Mammary epithelial cell (primary cell): ENCODE results near the gene RBM6.

ENCODE experiments used
- EZH2 ChIP-seq: IDR thresholded peaks from 2 replicates; pipeline ENCODE4 v1.6.1; 2012; ENCODE audit warnings: low read length, inconsistent platforms, borderline replicate concordance
- TF ChIP-seq, protein P1 (sequence below), 2 donors: IDR thresholded peaks in 1 of 2; conservative IDR thresholded peaks in 1 of 2; 2 replicates each; pipeline ENCODE4 v1.5.1; 2011 to 2012; ENCODE audit warnings: inconsistent platforms in 2 of 2, low read length in 2 of 2, mild to moderate bottlenecking in 2 of 2, control low read depth in 1 of 2, low read depth in 1 of 2; ENCODE audit not compliant: insufficient read depth in 1 of 2; ENCODE audit errors: extremely low read depth in 1 of 2

DNA sequence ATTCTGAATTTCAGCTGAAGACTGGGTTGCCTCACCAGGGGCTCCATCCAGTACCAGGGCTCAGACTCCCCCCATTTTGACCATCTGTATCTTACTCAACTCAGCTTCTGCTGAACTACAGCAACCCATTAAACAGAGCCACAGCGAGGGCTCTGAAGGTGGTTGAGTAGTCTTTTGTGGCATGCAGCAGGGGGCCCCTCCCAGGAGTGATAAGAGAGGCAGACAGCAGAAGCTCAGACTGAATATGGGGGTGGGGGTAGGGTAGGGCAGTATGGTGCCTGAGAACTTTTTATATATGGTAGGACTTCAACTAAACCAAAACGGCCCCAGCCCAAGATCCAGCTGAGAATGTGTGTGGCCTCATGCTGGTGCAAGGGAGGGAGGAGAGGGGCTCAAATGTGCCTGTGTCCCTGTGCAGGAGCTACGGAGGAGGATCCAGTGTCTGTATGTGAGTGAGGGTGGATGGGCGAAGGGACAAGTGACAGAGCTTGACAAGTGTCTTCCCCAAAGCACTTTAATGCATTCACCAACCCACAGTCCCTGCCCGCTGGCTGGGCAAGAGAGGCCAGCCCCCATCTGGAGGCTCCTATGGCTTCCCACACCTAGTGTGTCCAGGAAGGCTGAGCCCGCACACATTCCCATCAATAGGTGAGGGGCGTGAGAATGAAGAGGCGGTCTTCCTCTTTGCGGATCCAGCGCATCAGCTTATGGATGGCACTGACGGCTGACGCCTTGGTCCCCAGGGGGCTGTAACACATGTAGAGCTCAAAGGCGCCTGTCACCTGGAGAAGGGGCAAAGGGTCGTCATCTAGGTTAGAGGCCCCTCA, 31.4 kb upstream of the RBM6 start:
- TF ChIP-seq, protein P1, sequence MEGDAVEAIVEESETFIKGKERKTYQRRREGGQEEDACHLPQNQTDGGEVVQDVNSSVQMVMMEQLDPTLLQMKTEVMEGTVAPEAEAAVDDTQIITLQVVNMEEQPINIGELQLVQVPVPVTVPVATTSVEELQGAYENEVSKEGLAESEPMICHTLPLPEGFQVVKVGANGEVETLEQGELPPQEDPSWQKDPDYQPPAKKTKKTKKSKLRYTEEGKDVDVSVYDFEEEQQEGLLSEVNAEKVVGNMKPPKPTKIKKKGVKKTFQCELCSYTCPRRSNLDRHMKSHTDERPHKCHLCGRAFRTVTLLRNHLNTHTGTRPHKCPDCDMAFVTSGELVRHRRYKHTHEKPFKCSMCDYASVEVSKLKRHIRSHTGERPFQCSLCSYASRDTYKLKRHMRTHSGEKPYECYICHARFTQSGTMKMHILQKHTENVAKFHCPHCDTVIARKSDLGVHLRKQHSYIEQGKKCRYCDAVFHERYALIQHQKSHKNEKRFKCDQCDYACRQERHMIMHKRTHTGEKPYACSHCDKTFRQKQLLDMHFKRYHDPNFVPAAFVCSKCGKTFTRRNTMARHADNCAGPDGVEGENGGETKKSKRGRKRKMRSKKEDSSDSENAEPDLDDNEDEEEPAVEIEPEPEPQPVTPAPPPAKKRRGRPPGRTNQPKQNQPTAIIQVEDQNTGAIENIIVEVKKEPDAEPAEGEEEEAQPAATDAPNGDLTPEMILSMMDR (conservative IDR thresholded peaks at IDR 0.05 in 1 of 2, IDR thresholded peaks at IDR 0.05 in 1 of 2; ENCODE audit: extremely low read depth in 1 of 2, insufficient read depth in 1 of 2, low read depth in 1 of 2, low read length in 2 of 2), result no peak
- TF ChIP-seq EZH2, result no peak
